Tibial nerve (tissue), 4 donors: Measurements from ENCODE around the gene USP47.

Source experiments
- EP300 ChIP-seq, 2 donors: sonication (generic); formaldehyde crosslinking; IDR thresholded peaks; one replicate each; pipeline ENCODE4 v1.6.1; 2017; ENCODE audit warnings: antibody characterized with exemption in 2 of 2, mild to moderate bottlenecking in 1 of 2
- POLR2A ChIP-seq, 2 donors: fragments of 450-650 bp; IDR thresholded peaks; one replicate each; pipeline ENCODE4 v1.6.1; 2017; ENCODE audit warnings: antibody characterized with exemption in 2 of 2, mild to moderate bottlenecking in 2 of 2, moderate library complexity in 2 of 2
- TF ChIP-seq, protein P1 (sequence below), 5 experiments: fragments of 200-600 bp in 3 of 5; fragments of 450-650 bp in 2 of 5; sonication (generic) in 3 of 5; IDR thresholded peaks; one replicate each; pipeline ENCODE4 v1.5.1; 2016 to 2019; ENCODE audit warnings: antibody characterized with exemption in 5 of 5, mild to moderate bottlenecking in 3 of 5, moderate library complexity in 2 of 5

DNA sequence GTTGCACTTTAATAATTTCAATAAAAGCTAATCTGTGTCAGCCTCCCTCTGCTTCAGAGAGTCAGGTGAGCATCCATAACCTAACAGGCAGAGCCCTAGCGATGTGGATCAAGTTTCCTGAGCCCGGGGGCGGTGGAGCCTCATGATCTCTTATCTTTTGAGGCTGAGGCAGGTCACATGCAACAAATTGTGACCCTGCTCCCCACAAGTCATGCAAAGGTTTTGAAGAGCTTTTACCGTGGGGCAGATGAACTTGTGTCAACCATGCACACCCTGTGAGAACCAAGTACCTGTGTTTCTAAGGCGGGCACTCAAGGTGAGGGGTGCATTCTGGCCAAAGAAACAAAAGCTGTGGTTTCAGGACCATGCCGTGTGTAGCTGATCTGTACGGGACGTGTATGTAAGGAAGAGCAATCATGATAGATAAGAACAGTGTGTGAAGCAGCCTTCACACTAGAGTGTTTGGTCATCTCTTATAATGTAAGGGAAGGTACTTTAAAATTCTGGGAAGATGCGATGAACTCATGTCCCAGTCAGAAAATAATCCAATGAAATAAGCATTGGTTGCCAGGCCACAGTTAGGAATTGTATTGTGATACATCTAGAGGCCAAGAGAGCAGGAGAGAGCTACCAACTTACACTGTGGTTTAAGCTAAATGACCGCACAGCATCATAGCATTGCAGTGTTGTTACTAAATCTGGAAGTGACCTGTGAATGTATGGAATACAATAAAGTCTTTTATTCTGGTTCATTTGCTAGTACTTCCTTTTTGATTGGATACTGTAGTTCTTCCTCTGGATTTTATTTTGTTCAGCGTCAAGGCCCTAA, 116.8 kb downstream of the USP47 start:
- TF ChIP-seq, protein P1, sequence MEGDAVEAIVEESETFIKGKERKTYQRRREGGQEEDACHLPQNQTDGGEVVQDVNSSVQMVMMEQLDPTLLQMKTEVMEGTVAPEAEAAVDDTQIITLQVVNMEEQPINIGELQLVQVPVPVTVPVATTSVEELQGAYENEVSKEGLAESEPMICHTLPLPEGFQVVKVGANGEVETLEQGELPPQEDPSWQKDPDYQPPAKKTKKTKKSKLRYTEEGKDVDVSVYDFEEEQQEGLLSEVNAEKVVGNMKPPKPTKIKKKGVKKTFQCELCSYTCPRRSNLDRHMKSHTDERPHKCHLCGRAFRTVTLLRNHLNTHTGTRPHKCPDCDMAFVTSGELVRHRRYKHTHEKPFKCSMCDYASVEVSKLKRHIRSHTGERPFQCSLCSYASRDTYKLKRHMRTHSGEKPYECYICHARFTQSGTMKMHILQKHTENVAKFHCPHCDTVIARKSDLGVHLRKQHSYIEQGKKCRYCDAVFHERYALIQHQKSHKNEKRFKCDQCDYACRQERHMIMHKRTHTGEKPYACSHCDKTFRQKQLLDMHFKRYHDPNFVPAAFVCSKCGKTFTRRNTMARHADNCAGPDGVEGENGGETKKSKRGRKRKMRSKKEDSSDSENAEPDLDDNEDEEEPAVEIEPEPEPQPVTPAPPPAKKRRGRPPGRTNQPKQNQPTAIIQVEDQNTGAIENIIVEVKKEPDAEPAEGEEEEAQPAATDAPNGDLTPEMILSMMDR (IDR thresholded peaks at IDR 0.05) = no peak
- TF ChIP-seq EP300 (IDR thresholded peaks at IDR 0.05) = no peak
- TF ChIP-seq POLR2A (IDR thresholded peaks at IDR 0.05) = no peak
